HEK293 (cell line): Measurements from ENCODE around the gene WWOX.

ENCODE experiments used
- CTCF ChIA-PET: fragments of 350-600 bp; formaldehyde crosslinking; extraction: SDS; loops from one replicate; lab custom pipeline; 2021; ENCODE audit warnings: antibody characterized with exemption; lab: Yijun Ruan, JAX
- POLR2A ChIA-PET: fragments of 300-600 bp; formaldehyde crosslinking; extraction: SDS; loops from one replicate; lab custom pipeline; 2020; ENCODE audit warnings: antibody characterized with exemption, inconsistent platforms; lab: Yijun Ruan, JAX
- H3K27ac ChIP-seq: fragments of 200-500 bp; sonication (Bioruptor generic); 2 replicates; pipeline ENCODE4 v1.5.1; 2014; ENCODE audit warnings: low read depth, low read length, control low read depth, inconsistent platforms; ENCODE audit errors: extremely low read depth
- H3K36me3 ChIP-seq, 2 experiments: fragments of 200-500 bp in 1 of 2; sonication (Bioruptor generic) in 1 of 2; 1 replicate in 1 of 2; 2 replicates in 1 of 2; pipeline ENCODE4 v1.5.1; 2014 to 2017; ENCODE audit warnings: inconsistent platforms in 2 of 2, low read length in 2 of 2; ENCODE audit not compliant: control insufficient read depth in 2 of 2, insufficient read depth in 1 of 2
- H3K4me1 ChIP-seq: fragments of 200-500 bp; sonication (Bioruptor generic); 2 replicates; pipeline ENCODE4 v1.5.1; 2014; ENCODE audit warnings: mild to moderate bottlenecking, low read length, inconsistent platforms; ENCODE audit not compliant: control insufficient read depth, insufficient read depth
- H3K4me3 ChIP-seq: 2 replicates; pipeline ENCODE4 v1.5.1; 2011; ENCODE audit warnings: low read depth, mild to moderate bottlenecking, control low read depth, low read length, moderate library complexity
- H3K9me3 ChIP-seq: fragments of 200-500 bp; sonication (Bioruptor generic); 2 replicates; pipeline ENCODE4 v1.5.1; 2014; ENCODE audit warnings: low read depth, low read length, inconsistent platforms; ENCODE audit not compliant: control insufficient read depth, insufficient read depth
- AEBP2 ChIP-seq: fragments of 450-650 bp; formaldehyde crosslinking; IDR thresholded peaks from 2 replicates; pipeline ENCODE4 v1.5.1; 2016; ENCODE audit warnings: missing biosample characterization, missing genetic modification characterization, borderline replicate concordance
- EGR2 ChIP-seq: fragments of 450-650 bp; formaldehyde crosslinking; IDR thresholded peaks from 2 replicates; pipeline ENCODE4 v1.5.1; 2016; ENCODE audit warnings: low read depth, missing biosample characterization, missing genetic modification characterization
- ELK4 ChIP-seq: IDR thresholded peaks from 2 replicates; pipeline ENCODE4 v1.6.1; 2011; ENCODE audit warnings: mild to moderate bottlenecking, low read depth, low read length, borderline replicate concordance
- GLI2 ChIP-seq: fragments of 450-650 bp; formaldehyde crosslinking; IDR thresholded peaks from 2 replicates; pipeline ENCODE4; 2017; ENCODE audit warnings: missing biosample characterization, missing genetic modification characterization, low read depth, borderline replicate concordance
- GLI4 ChIP-seq: fragments of 450-650 bp; formaldehyde crosslinking; IDR thresholded peaks from 2 replicates; pipeline ENCODE4 v1.5.1; 2016; ENCODE audit warnings: missing biosample characterization, missing genetic modification characterization
- MZF1 ChIP-seq: fragments of 450-650 bp; formaldehyde crosslinking; IDR thresholded peaks from 2 replicates; pipeline ENCODE4 v1.5.1; 2017; ENCODE audit warnings: missing biosample characterization, missing genetic modification characterization, borderline replicate concordance
- ZNF223 ChIP-seq: fragments of 450-650 bp; formaldehyde crosslinking; IDR thresholded peaks from 2 replicates; pipeline ENCODE4 v1.5.1; 2016; ENCODE audit warnings: missing biosample characterization, missing genetic modification characterization
- ZNF23 ChIP-seq: fragments of 450-650 bp; formaldehyde crosslinking; IDR thresholded peaks from 2 replicates; pipeline ENCODE4 v1.5.1; 2016; ENCODE audit warnings: missing biosample characterization, missing genetic modification characterization, borderline replicate concordance
- ZNF449 ChIP-seq: fragments of 450-650 bp; formaldehyde crosslinking; IDR thresholded peaks from 2 replicates; pipeline ENCODE4 v1.5.1; 2017; ENCODE audit warnings: missing biosample characterization, mild to moderate bottlenecking, missing genetic modification characterization, moderate library complexity
- ZNF501 ChIP-seq: fragments of 450-650 bp; formaldehyde crosslinking; IDR thresholded peaks from 2 replicates; pipeline ENCODE4 v1.5.1; 2016; ENCODE audit warnings: missing biosample characterization, missing genetic modification characterization
- ZNF600 ChIP-seq: fragments of 450-650 bp; formaldehyde crosslinking; IDR thresholded peaks from 2 replicates; pipeline ENCODE4 v1.5.1; 2016; ENCODE audit warnings: missing biosample characterization, missing genetic modification characterization
- ZNF610 ChIP-seq: fragments of 450-650 bp; formaldehyde crosslinking; IDR thresholded peaks from 2 replicates; pipeline ENCODE4 v1.5.1; 2016; ENCODE audit warnings: missing biosample characterization, missing genetic modification characterization, borderline replicate concordance
- ZNF623 ChIP-seq: fragments of 450-650 bp; formaldehyde crosslinking; IDR thresholded peaks from 2 replicates; pipeline ENCODE4 v1.5.1; 2016; ENCODE audit warnings: missing biosample characterization, missing genetic modification characterization
- ZNF670 ChIP-seq: fragments of 450-650 bp; formaldehyde crosslinking; IDR thresholded peaks from 2 replicates; pipeline ENCODE4 v1.5.1; 2016; ENCODE audit warnings: missing biosample characterization, missing genetic modification characterization, low read depth
- ZNF776 ChIP-seq: fragments of 450-650 bp; formaldehyde crosslinking; IDR thresholded peaks from 2 replicates; pipeline ENCODE4 v1.5.0; 2017; ENCODE audit warnings: missing biosample characterization, missing genetic modification characterization, borderline replicate concordance
- TF ChIP-seq, protein P1 (sequence below): fragments of 450-650 bp; formaldehyde crosslinking; IDR thresholded peaks from 2 replicates; pipeline ENCODE4 v1.5.1; 2016; ENCODE audit warnings: missing biosample characterization, missing genetic modification characterization, low read depth
- TF ChIP-seq, protein P2 (sequence below): fragments of 450-650 bp; formaldehyde crosslinking; IDR thresholded peaks from 2 replicates; pipeline ENCODE4 v1.5.1; 2016; ENCODE audit warnings: missing biosample characterization, missing genetic modification characterization

WWOX gene

GRCh38 chr16:78815713-78816112 is 716.3 kb downstream of the WWOX start:
- POLR2A ChIA-PET, result no interaction called here

GRCh38 chr16:78816499-78817195 is 717.2 kb downstream of the WWOX start:
- Histone ChIP-seq H3K36me3 (no peaks in the 10 kb centered on the region), H3K27ac (no peak overlapping the region), H3K4me3 (no peak overlapping the region), H3K9me3 (no peaks in the 10 kb centered on the region), H3K4me1 (no peaks in the 10 kb centered on the region)
- TF ChIP-seq MZF1 (tag by site-specific recombination), result no peak
- TF ChIP-seq ZNF776 (tag by site-specific recombination), result no peak
- no peak for TF ChIP-seq ZNF223 (tag by site-specific recombination)
- no peak for TF ChIP-seq ZNF449 (tag by site-specific recombination)
- TF ChIP-seq GLI4 (tag by site-specific recombination), result no peak
- TF ChIP-seq ELK4, result no peak
- TF ChIP-seq, protein P1, sequence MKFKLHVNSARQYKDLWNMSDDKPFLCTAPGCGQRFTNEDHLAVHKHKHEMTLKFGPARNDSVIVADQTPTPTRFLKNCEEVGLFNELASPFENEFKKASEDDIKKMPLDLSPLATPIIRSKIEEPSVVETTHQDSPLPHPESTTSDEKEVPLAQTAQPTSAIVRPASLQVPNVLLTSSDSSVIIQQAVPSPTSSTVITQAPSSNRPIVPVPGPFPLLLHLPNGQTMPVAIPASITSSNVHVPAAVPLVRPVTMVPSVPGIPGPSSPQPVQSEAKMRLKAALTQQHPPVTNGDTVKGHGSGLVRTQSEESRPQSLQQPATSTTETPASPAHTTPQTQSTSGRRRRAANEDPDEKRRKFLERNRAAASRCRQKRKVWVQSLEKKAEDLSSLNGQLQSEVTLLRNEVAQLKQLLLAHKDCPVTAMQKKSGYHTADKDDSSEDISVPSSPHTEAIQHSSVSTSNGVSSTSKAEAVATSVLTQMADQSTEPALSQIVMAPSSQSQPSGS (tag by site-specific recombination), result no peak
- no peak for TF ChIP-seq EGR2 (tag by site-specific recombination)
- CTCF ChIA-PET, result no interaction called here
- POLR2A ChIA-PET, result no interaction called here

More at GRCh38 chr16:78815713-78816112, 716.3 kb downstream of the WWOX start:
- CTCF ChIA-PET, result interaction anchor here (0.7 kb wide), 1 partner anchor 30 kb away, joined by 5 read pairs; no protein-coding TSS in a partner anchor
- no peak overlapping the region for H3K4me3 ChIP-seq
- H3K4me1 ChIP-seq, result no peaks in the 10 kb centered on the region
- no peaks in the 10 kb centered on the region for H3K9me3 ChIP-seq
- no peaks in the 10 kb centered on the region for H3K36me3 ChIP-seq
- no peak overlapping the region for H3K27ac ChIP-seq
- TF ChIP-seq ZNF623, result no peak
- TF ChIP-seq ZNF670 (tag by site-specific recombination), result no peak
- TF ChIP-seq AEBP2 (tag by site-specific recombination), result no peak
- no peak for TF ChIP-seq ZNF23
- TF ChIP-seq ZNF610 (tag by site-specific recombination), result no peak
- TF ChIP-seq, protein P2, sequence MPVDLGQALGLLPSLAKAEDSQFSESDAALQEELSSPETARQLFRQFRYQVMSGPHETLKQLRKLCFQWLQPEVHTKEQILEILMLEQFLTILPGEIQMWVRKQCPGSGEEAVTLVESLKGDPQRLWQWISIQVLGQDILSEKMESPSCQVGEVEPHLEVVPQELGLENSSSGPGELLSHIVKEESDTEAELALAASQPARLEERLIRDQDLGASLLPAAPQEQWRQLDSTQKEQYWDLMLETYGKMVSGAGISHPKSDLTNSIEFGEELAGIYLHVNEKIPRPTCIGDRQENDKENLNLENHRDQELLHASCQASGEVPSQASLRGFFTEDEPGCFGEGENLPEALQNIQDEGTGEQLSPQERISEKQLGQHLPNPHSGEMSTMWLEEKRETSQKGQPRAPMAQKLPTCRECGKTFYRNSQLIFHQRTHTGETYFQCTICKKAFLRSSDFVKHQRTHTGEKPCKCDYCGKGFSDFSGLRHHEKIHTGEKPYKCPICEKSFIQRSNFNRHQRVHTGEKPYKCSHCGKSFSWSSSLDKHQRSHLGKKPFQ (tag by site-specific recombination), result no peak
- no peak for TF ChIP-seq ZNF600 (tag by site-specific recombination)
- TF ChIP-seq GLI2 (tag by site-specific recombination), result no peak
- no peak for TF ChIP-seq ZNF501
